ENCODE measurements around the gene ECE2.
A peak's percentile ranks its signal among the peaks of the same experiment; 100 is the strongest.

The ECE2 gene

GRCh38 chr3:184277366-184277765 is 1.5 kb downstream of the ECE2 start:
- DNase-seq: no peak

DNA sequence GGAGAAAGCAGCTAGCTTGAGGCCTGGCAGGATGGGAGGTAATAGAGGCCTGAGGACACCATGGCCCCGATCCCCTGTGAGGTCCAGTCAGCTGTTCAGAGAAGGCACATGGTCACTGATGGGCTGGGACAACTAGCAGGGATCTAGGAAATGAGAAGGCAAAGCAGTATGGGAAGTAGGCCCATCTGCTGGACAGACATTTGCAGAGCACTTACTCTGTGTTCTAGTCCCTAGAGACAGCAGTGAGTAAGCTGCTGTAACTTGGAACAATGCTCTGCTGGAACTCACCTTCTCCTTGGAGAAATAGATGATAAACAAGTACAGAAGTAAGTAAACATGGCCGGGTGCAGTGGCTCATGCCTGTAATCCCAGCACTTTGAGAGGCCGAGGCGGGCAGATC is 7.1 kb downstream of the ECE2 start:
- no peak for DNase-seq

- no peak for DNase-seq
Measured at GRCh38 chr3:184283681-184284080, 7.9 kb downstream of the ECE2 start.

- peak; percentile 15 for DNase-seq
Measured at GRCh38 chr3:184284696-184285095, 8.9 kb downstream of the ECE2 start.

DNA sequence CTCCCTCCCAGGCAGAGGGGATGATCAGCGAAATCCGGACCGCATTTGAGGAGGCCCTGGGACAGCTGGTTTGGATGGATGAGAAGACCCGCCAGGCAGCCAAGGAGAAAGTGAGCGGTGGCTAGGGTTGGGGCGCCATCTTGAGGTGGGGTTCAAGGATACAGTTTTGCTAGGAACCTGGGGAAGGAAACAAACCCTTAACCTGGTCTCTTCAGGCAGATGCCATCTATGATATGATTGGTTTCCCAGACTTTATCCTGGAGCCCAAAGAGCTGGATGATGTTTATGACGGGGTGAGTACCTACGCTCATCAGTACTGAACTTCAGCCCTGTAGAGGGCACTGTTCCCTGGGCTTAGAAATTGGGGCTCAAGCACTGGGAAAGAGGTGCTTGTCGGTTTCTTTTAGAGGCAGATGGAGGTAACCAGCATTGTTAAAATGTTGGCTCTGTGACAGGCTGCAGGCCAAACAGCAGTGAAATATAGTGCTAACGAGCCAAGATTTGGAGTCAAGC is 13.7 kb downstream of the ECE2 start:
- peak; percentile 69 for DNase-seq

- no peak for DNase-seq
Measured at GRCh38 chr3:184290331-184290730, 14.5 kb downstream of the ECE2 start.

DNA sequence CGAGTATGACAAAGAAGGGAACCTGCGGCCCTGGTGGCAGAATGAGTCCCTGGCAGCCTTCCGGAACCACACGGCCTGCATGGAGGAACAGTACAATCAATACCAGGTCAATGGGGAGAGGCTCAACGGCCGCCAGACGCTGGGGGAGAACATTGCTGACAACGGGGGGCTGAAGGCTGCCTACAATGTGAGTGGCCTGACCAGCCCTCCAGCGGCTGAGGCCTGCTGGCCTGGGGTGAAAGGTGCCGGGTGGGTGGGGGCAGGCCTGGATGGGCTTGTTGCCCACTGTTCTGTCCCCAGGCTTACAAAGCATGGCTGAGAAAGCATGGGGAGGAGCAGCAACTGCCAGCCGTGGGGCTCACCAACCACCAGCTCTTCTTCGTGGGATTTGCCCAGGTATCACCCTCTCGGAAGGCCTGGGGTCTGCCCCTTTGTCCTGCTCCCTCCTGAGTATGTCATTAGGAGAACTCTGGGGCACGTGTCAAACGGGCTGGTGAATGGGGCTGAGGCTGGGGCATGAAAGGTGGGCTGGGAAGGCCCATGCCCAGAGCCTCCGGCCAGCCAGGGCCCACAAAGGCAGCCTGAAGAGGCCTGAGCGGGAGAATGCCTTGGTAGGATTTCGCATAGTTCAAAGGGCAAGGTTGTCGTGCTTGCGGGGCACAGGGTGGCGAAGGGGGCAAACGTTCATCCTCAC is 15.4 kb downstream of the ECE2 start:
- DNase-seq: no peak

DNA sequence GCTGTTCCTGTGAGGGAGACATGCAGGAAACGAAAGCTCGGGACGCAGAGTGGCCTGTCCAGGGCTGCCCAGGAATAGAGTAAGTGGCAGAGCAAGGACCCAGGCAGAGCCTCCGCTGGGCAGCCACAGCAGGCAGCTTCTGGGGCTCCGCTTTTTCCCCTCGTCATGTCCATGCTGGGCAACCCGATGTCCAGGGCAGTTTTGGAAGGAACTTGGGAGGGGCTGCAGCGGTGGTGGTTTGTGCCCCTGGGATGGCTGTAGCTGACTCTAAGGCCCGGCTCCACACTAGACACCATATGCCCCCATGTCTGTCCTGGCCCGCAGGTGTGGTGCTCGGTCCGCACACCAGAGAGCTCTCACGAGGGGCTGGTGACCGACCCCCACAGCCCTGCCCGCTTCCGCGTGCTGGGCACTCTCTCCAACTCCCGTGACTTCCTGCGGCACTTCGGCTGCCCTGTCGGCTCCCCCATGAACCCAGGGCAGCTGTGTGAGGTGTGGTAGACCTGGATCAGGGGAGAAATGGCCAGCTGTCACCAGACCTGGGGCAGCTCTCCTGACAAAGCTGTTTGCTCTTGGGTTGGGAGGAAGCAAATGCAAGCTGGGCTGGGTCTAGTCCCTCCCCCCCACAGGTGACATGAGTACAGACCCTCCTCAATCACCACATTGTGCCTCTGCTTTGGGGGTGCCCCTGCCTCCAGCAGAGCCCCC is 16.1 kb downstream of the ECE2 start:
- no peak for DNase-seq

DNA sequence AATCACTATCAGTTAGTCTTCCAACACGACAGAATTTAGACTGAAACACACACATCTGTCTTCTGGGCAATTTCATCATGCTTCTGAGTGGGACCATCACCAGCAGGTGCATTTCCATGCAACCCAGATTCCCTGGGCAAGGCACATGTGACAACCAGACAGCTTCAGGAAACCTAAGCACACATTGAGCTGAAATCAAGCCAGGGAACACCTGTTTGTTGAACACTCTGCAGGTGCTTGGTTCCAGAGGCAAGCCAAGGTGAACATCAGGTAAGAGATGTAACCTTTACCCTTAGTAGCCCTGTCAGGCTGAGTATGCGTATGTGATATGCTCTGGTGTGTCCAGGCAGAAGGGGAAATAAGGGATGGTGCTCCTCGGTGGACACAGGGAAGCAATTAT is 19.9 kb downstream of the ECE2 start:
- DNase-seq: no peak

DNA sequence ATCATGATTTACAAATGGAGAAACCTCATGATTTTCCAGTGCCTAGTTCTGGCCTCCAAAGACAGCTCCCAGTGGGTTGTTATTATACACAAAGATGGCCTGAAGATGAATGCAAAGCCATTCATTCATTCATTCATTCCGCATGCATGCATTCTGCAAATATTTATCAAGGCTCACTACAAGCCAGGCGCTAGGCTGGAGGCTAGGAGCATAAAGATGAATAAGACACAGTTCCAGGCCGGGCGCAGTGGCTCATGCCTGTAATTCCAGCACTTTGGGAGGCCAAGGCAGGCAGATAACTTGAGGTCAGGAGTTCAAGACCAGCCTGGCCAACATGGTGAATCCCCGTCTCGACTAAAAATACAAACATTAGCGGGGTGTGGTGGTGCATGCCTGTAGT is 20.8 kb downstream of the ECE2 start:
- no peak for DNase-seq

GRCh38 chr3:184298759-184299487 is 23.1 kb downstream of the ECE2 start, which contains the start of gene PSMD2:
TSS of gene PSMD2 (plus strand) at chr3:184299241. CDS start at chr3:184299267, 26 bp downstream.
- peak; percentile 99 for DNase-seq

DNA sequence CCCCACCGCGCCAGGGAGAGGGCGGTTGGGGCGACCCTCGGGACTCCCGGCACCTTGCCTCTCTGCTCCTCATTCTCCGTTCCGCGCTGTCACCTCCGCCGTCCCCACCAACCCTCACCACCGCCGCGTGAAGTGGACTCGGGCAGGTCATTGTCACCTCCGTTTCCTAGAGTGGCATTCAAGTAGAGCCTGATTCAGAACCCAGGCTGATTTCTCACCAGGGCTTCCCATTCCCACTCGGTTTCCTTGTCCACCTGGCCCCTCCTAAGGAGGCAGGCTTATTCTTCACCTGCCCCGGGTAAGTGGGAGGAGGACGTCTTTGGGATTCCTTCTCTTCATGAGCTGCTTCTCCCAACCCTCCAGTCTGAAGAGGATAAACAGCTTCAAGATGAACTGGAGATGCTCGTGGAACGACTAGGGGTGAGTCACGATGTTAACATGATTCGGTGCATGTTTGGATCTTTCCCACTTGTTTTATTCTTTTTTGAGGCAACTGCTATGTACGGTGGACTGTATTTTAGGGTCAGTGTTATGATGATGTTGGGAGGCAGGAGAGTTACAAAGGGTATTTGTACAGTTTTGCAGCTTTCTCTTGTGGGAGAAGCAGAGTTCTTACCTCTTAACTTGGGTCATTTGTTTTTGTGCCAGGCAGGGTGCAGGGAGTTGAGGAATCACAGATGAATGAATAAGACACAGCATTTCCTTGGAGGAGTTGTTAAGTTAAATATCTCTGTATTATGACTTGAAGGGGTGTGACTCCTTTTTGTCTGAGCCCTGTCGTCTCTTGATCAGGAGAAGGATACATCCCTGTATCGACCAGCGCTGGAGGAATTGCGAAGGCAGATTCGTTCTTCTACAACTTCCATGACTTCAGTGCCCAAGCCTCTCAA is 23.9 kb downstream of the ECE2 start:
- DNase-seq: no peak

DNA sequence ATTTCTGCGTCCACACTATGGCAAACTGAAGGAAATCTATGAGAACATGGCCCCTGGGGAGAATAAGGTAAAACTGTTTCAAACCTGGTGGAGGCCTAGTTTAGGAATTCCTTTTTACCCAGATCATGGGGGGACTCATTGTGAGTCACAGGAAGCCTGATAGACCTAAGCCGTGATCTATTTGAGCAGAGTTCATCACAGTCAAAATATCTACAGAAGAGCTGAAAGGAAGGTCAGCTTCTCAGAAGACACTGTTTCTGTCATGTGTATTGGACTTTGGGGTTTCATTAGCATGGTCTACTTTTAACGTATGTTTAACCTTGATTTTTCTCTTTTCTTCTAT is 24.5 kb downstream of the ECE2 start:
- no peak for DNase-seq

DNA sequence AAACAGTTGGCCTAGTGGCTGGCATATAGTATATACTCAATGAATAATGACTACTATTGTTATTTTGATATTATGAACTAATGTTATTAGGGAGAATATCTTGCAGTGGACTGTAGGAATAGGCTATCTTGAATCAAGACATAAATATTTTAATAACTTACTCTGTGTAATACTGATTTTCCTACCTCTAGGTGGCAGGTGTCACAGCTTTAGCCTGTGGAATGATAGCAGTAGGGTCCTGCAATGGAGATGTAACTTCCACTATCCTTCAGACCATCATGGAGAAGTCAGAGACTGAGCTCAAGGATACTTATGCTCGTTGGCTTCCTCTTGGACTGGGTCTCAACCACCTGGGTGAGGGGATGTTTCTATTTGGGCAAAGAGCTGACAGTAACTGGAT is 29.8 kb downstream of the ECE2 start:
- DNase-seq: no peak

- DNase-seq: no peak
Measured at GRCh38 chr3:184306341-184306972, 30.6 kb downstream of the ECE2 start.

DNA sequence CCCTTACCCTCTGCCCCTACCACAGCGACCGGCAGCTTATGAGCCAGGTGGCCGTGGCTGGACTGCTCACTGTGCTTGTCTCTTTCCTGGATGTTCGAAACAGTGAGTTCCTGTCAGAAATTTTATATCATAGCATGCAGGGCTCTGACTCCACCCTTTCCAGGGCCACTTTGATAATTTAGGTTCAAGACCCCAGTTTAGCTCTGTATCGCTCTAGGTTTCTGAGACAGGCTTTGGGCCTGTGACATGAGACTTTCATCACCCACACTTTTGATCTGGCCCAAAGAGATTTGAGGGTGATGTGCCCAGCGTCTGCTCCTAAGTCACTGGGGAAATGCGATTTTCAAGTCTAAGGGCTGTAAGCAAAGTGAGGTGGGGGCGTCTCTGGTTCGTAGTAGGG is 32.1 kb downstream of the ECE2 start:
- DNase-seq: no peak

DNA sequence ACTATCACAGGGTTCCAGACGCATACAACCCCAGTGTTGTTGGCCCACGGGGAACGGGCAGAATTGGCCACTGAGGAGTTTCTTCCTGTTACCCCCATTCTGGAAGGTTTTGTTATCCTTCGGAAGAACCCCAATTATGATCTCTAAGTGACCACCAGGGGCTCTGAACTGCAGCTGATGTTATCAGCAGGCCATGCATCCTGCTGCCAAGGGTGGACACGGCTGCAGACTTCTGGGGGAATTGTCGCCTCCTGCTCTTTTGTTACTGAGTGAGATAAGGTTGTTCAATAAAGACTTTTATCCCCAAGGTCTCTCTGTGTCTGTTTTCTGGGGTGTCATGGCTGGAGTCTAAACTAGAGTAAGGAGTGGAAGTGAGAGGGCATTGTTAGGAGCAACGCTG is 32.9 kb downstream of the ECE2 start:
- DNase-seq: no peak

- DNase-seq: no peak
Measured at GRCh38 chr3:184311633-184312032, 35.8 kb downstream of the ECE2 start.

- DNase-seq: peak; percentile 94
Measured at GRCh38 chr3:184314363-184314699, 38.5 kb downstream of the ECE2 start, which contains the start of gene EIF4G1. TSS of gene EIF4G1 (plus strand) at chr3:184314606. CDS start at chr3:184315797, 1,191 bp downstream.

- DNase-seq: peak; percentile 68
Measured at GRCh38 chr3:184314700-184315542, 39.1 kb downstream of the ECE2 start.

GRCh38 chr3:184315543-184315867 is 39.7 kb downstream of the ECE2 start:
- no peak for DNase-seq

All from stimulated activated CD4-positive, alpha-beta T cell treated with anti-CD3 and anti-CD28 coated beads, Interleukin-4, amount 100 ng/mL, for 1 hour (primary cell).